Mesenchymal stem cell (in vitro differentiated cells and primary cell): Measurements from ENCODE around the gene CALML4.
"Not testable (repeated sequence)": the region's sequence is repeated elsewhere in the genome, so short reads cannot be mapped to it uniquely, and the experiment has no call there.

ENCODE experiments used
- DNase-seq: peaks from one replicate; pipeline ENCODE4 v3.0.0-alpha.2; 2013
- H2AFZ ChIP-seq: one replicate; pipeline ENCODE4 v1.6.1; 2013; ENCODE audit warnings: low read depth, mild to moderate bottlenecking, control low read depth, inconsistent platforms, low read length, moderate library complexity
- H2AK5ac ChIP-seq: 2 replicates; pipeline ENCODE4 v1.6.1; 2013; ENCODE audit warnings: low read length, moderate library complexity, mild to moderate bottlenecking, inconsistent platforms; ENCODE audit not compliant: severe bottlenecking
- H2BK120ac ChIP-seq: one replicate; pipeline ENCODE4 v1.6.1; 2013; ENCODE audit warnings: low read depth, mild to moderate bottlenecking, inconsistent platforms, low read length, moderate library complexity
- H2BK12ac ChIP-seq, 2 experiments: one replicate each; pipeline ENCODE4 v1.6.1; 2013; ENCODE audit warnings: inconsistent platforms in 2 of 2, low read length in 2 of 2, mild to moderate bottlenecking in 2 of 2, moderate library complexity in 2 of 2, control low read depth in 1 of 2
- H2BK15ac ChIP-seq: one replicate; pipeline ENCODE4 v1.6.1; 2013; ENCODE audit warnings: mild to moderate bottlenecking, low read depth, inconsistent platforms; ENCODE audit not compliant: poor library complexity, severe bottlenecking
- H2BK5ac ChIP-seq: 2 replicates; pipeline ENCODE4 v1.6.1; 2013; ENCODE audit warnings: low read depth, mild to moderate bottlenecking, low read length, control low read depth, inconsistent platforms; ENCODE audit not compliant: poor library complexity, severe bottlenecking
- H3K14ac ChIP-seq, 2 experiments: one replicate each; pipeline ENCODE4 v1.6.1; 2013; ENCODE audit warnings: inconsistent platforms in 2 of 2, low read length in 2 of 2, control low read depth in 1 of 2, mild to moderate bottlenecking in 1 of 2, moderate library complexity in 1 of 2
- H3K18ac ChIP-seq, 2 experiments: one replicate each; pipeline ENCODE4 v1.6.1; 2013; ENCODE audit warnings: inconsistent platforms in 2 of 2, low read length in 2 of 2, control low read depth in 1 of 2, low read depth in 1 of 2, mild to moderate bottlenecking in 1 of 2
- H3K23ac ChIP-seq, 2 experiments: one replicate each; pipeline ENCODE4 v1.6.1; 2013; ENCODE audit warnings: inconsistent platforms in 2 of 2, low read length in 2 of 2, mild to moderate bottlenecking in 2 of 2, moderate library complexity in 2 of 2, control low read depth in 1 of 2
- H3K27ac ChIP-seq: 2 replicates; pipeline ENCODE4 v1.5.1; 2013; ENCODE audit warnings: mild to moderate bottlenecking, moderate library complexity, low read length, control low read depth, inconsistent platforms; ENCODE audit not compliant: poor library complexity, severe bottlenecking
- H3K27me3 ChIP-seq, 2 experiments: 2 replicates each; pipeline versions ENCODE4 v1.6.1 to v1.7.0; 2013; ENCODE audit warnings: low read length in 2 of 2, mild to moderate bottlenecking in 2 of 2, moderate library complexity in 2 of 2, control low read depth in 1 of 2, inconsistent platforms in 1 of 2; ENCODE audit not compliant: control insufficient read depth in 1 of 2, insufficient read depth in 1 of 2
- H3K36me3 ChIP-seq, 2 experiments: 2 replicates each; pipeline versions ENCODE4 v1.6.1 to v1.7.0; 2013; ENCODE audit warnings: low read length in 2 of 2, control low read depth in 1 of 2, inconsistent platforms in 1 of 2, low read depth in 1 of 2, mild to moderate bottlenecking in 1 of 2; ENCODE audit not compliant: insufficient read depth in 2 of 2, control insufficient read depth in 1 of 2
- H3K4ac ChIP-seq, 2 experiments: one replicate each; pipeline ENCODE4 v1.6.1; 2013; ENCODE audit warnings: inconsistent platforms in 2 of 2, low read length in 2 of 2, mild to moderate bottlenecking in 2 of 2, moderate library complexity in 2 of 2, control low read depth in 1 of 2, low read depth in 1 of 2
- H3K4me1 ChIP-seq: 2 replicates; pipeline ENCODE4 v1.6.1; 2013; ENCODE audit warnings: low read depth, low read length, control low read depth; ENCODE audit not compliant: control insufficient read depth, insufficient read depth
- H3K4me2 ChIP-seq: 2 replicates; pipeline ENCODE4 v1.6.1; 2013; ENCODE audit warnings: low read length, mild to moderate bottlenecking, inconsistent platforms; ENCODE audit not compliant: poor library complexity, severe bottlenecking
- H3K4me3 ChIP-seq, 2 experiments: 2 replicates each; pipeline versions ENCODE4 v1.5.1 to v1.7.0; 2013; ENCODE audit warnings: low read length in 2 of 2, mild to moderate bottlenecking in 2 of 2, control low read depth in 1 of 2, low read depth in 1 of 2; ENCODE audit not compliant: insufficient read depth in 1 of 2
- H3K79me1 ChIP-seq: replicated peaks from 2 replicates; pipeline ENCODE4 v1.6.1; 2013; ENCODE audit warnings: mild to moderate bottlenecking, control low read depth, low read length, inconsistent platforms; ENCODE audit not compliant: poor library complexity, severe bottlenecking
- H3K9ac ChIP-seq: 2 replicates; pipeline ENCODE4 v1.7.0; 2013; ENCODE audit warnings: mild to moderate bottlenecking, low read length, moderate library complexity
- H3K9me3 ChIP-seq: 2 replicates; pipeline ENCODE4 v1.7.0; 2013; ENCODE audit warnings: mild to moderate bottlenecking, low read length; ENCODE audit not compliant: control insufficient read depth
- H4K8ac ChIP-seq: one replicate; pipeline ENCODE4 v1.6.1; 2013; ENCODE audit warnings: inconsistent platforms, mild to moderate bottlenecking, low read length, moderate library complexity
- H4K91ac ChIP-seq: one replicate; pipeline ENCODE4 v1.6.1; 2013; ENCODE audit warnings: mild to moderate bottlenecking, low read length, inconsistent platforms
- WGBS: methylation state at CpG from one replicate; pipeline ENCODE4 v1.1.7; 2013; ENCODE audit warnings: mixed read lengths; 5-methylcytosine and 5-hydroxymethylcytosine counted together

Gene CALML4

GRCh38 chr15:68217341-68217740, 12.2 kb upstream of the CALML4 start:
- Histone ChIP-seq H3K18ac (no peak overlapping the region), H3K27ac (no peak overlapping the region), H4K91ac (no peak overlapping the region), H3K36me3 (peaks cover 12 to 17% of the 10 kb centered on the region in 2 experiments), H3K27me3 (no peaks in the 10 kb centered on the region), H3K9ac (no peak overlapping the region), H2BK15ac (no peak overlapping the region), H3K4me1 (no peaks in the 10 kb centered on the region), H2BK5ac (no peak overlapping the region), H2BK120ac (no peak overlapping the region), H3K4me3 (no peak overlapping the region), H4K8ac (no peak overlapping the region), H3K4ac (no peak overlapping the region), H3K79me1 (peaks cover 44% of the 10 kb centered on the region), H2BK12ac (no peak overlapping the region), H3K4me2 (no peak overlapping the region), H3K23ac (no peak overlapping the region), H2AK5ac (no peak overlapping the region), H3K9me3 (no peaks in the 10 kb centered on the region), H2AFZ (no peak overlapping the region), H3K14ac (no peak overlapping the region)
- WGBS, result 90% methylated on average over 4 of the region's 4 CpGs
- DNase-seq, result no peak

GRCh38 chr15:68214838-68215254, 9.7 kb upstream of the CALML4 start:
- peaks cover 12 to 29% of the 10 kb centered on the region in 2 experiments for H3K36me3 ChIP-seq
- no peaks in the 10 kb centered on the region for H3K9me3 ChIP-seq
- no peak overlapping the region for H2BK15ac ChIP-seq
- H3K4ac ChIP-seq, result no peak overlapping the region
- peaks cover 54% of the 10 kb centered on the region for H3K79me1 ChIP-seq
- H3K23ac ChIP-seq, result no peak overlapping the region
- no peak overlapping the region for H3K27ac ChIP-seq
- no peak overlapping the region for H2AFZ ChIP-seq
- DNase-seq, result no peak
- no peak overlapping the region for H2BK5ac ChIP-seq
- no peak overlapping the region for H2AK5ac ChIP-seq
- H3K27me3 ChIP-seq, result no peaks in the 10 kb centered on the region
- 75% methylated on average over 6 of the region's 6 CpGs for WGBS
- H3K14ac ChIP-seq, result no peak overlapping the region
- no peak overlapping the region for H3K9ac ChIP-seq
- no peak overlapping the region for H4K8ac ChIP-seq
- H3K4me1 ChIP-seq, result peaks cover 11% of the 10 kb centered on the region
- no peak overlapping the region for H2BK120ac ChIP-seq
- H3K4me2 ChIP-seq, result no peak overlapping the region
- no peak overlapping the region for H3K18ac ChIP-seq
- no peak overlapping the region for H2BK12ac ChIP-seq
- H4K91ac ChIP-seq, result no peak overlapping the region
- no peak overlapping the region for H3K4me3 ChIP-seq

- Histone ChIP-seq H2BK12ac (no peak overlapping the region), H3K27ac (no peak overlapping the region), H4K8ac (no peak overlapping the region), H3K4me3 (no peak overlapping the region), H2BK120ac (no peak overlapping the region), H2AFZ (no peak overlapping the region), H2AK5ac (no peak overlapping the region), H3K4me1 (peaks cover 14% of the 10 kb centered on the region), H3K14ac (no peak overlapping the region), H3K9ac (no peak overlapping the region), H3K4me2 (no peak overlapping the region), H2BK15ac (no peak overlapping the region), H3K18ac (no peak overlapping the region), H3K4ac (no peak overlapping the region), H3K79me1 (peaks cover 54% of the 10 kb centered on the region), H3K23ac (no peak overlapping the region), H2BK5ac (no peak overlapping the region), H3K27me3 (no peaks in the 10 kb centered on the region), H3K9me3 (no peaks in the 10 kb centered on the region), H3K36me3 (peaks cover 12 to 30% of the 10 kb centered on the region in 2 experiments), H4K91ac (no peak overlapping the region)
- WGBS, result 97% methylated on average over 17 of the region's 17 CpGs
- no peak for DNase-seq
Observed at GRCh38 chr15:68213991-68214837, 9.1 kb upstream of the CALML4 start.

DNA sequence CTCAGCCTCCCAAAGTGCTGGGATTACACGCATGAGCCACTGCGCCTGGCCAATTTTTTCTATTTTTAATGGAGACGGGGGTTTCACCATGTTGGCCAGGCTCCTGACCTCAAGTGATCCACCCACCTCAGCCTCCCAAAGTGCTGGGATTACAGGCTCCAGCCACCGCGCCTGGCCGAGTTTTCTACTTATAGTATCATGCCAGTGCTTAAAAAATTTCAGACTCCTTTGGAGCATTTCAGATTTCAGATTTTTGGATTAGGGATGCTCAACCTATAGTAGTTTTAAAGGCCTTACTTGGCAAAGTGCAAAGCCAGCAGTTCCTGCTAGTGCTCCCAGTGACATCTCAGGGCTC, 8.3 kb upstream of the CALML4 start:
- WGBS, result 96% methylated on average over 6 of the region's 6 CpGs
- H4K8ac ChIP-seq, H2BK12ac ChIP-seq, H3K27ac ChIP-seq, H3K27me3 ChIP-seq, DNase-seq, H3K4me3 ChIP-seq, H3K9me3 ChIP-seq, H2BK120ac ChIP-seq, H3K18ac ChIP-seq, H2AFZ ChIP-seq, H3K23ac ChIP-seq, H4K91ac ChIP-seq, H2BK15ac ChIP-seq, H3K14ac ChIP-seq, H2AK5ac ChIP-seq, H3K4ac ChIP-seq, H2BK5ac ChIP-seq, H3K4me2 ChIP-seq, H3K9ac ChIP-seq: not testable (repeated sequence)
- Histone ChIP-seq H3K4me1 (peaks cover 14% of the 10 kb centered on the region), H3K36me3 (peaks cover 12 to 35% of the 10 kb centered on the region in 2 experiments), H3K79me1 (peaks cover 55% of the 10 kb centered on the region)
